HEK293 (cell line): Measurements from ENCODE around the gene VEZT.
"Not testable (repeated sequence)": the region's sequence is repeated elsewhere in the genome, so short reads cannot be mapped to it uniquely, and the experiment has no call there.

ENCODE experiments used
- CTCF ChIA-PET: fragments of 350-600 bp; formaldehyde crosslinking; extraction: SDS; loops from one replicate; lab custom pipeline; 2021; ENCODE audit warnings: antibody characterized with exemption; lab: Yijun Ruan, JAX
- POLR2A ChIA-PET: fragments of 300-600 bp; formaldehyde crosslinking; extraction: SDS; loops from one replicate; lab custom pipeline; 2020; ENCODE audit warnings: antibody characterized with exemption, inconsistent platforms; lab: Yijun Ruan, JAX
- H3K27ac ChIP-seq: fragments of 200-500 bp; sonication (Bioruptor generic); 2 replicates; pipeline ENCODE4 v1.5.1; 2014; ENCODE audit warnings: low read depth, low read length, control low read depth, inconsistent platforms; ENCODE audit errors: extremely low read depth
- H3K36me3 ChIP-seq, 2 experiments: fragments of 200-500 bp in 1 of 2; sonication (Bioruptor generic) in 1 of 2; 1 replicate in 1 of 2; 2 replicates in 1 of 2; pipeline ENCODE4 v1.5.1; 2014 to 2017; ENCODE audit warnings: inconsistent platforms in 2 of 2, low read length in 2 of 2; ENCODE audit not compliant: control insufficient read depth in 2 of 2, insufficient read depth in 1 of 2
- H3K4me1 ChIP-seq: fragments of 200-500 bp; sonication (Bioruptor generic); 2 replicates; pipeline ENCODE4 v1.5.1; 2014; ENCODE audit warnings: mild to moderate bottlenecking, low read length, inconsistent platforms; ENCODE audit not compliant: control insufficient read depth, insufficient read depth
- H3K4me3 ChIP-seq: 2 replicates; pipeline ENCODE4 v1.5.1; 2011; ENCODE audit warnings: low read depth, mild to moderate bottlenecking, control low read depth, low read length, moderate library complexity
- H3K9me3 ChIP-seq: fragments of 200-500 bp; sonication (Bioruptor generic); 2 replicates; pipeline ENCODE4 v1.5.1; 2014; ENCODE audit warnings: low read depth, low read length, inconsistent platforms; ENCODE audit not compliant: control insufficient read depth, insufficient read depth
- BCL6B ChIP-seq: fragments of 450-650 bp; formaldehyde crosslinking; IDR thresholded peaks from 2 replicates; pipeline ENCODE4 v1.5.1; 2017; ENCODE audit warnings: missing biosample characterization, missing genetic modification characterization
- GFI1B ChIP-seq: fragments of 450-650 bp; formaldehyde crosslinking; IDR thresholded peaks from 2 replicates; pipeline ENCODE4 v1.5.1; 2016; ENCODE audit warnings: missing biosample characterization, missing genetic modification characterization
- HOXD13 ChIP-seq: sonication (generic); formaldehyde crosslinking; IDR thresholded peaks from 2 replicates; pipeline ENCODE4 v1.8.0; 2022; ENCODE audit warnings: missing genetic modification reagents, borderline replicate concordance
- KLF1 ChIP-seq: fragments of 450-650 bp; formaldehyde crosslinking; IDR thresholded peaks from 2 replicates; pipeline ENCODE4 v1.5.1; 2016; ENCODE audit warnings: missing biosample characterization, missing genetic modification characterization
- PRDM10 ChIP-seq: fragments of 450-650 bp; formaldehyde crosslinking; IDR thresholded peaks from 2 replicates; pipeline ENCODE4 v1.5.1; 2016; ENCODE audit warnings: missing biosample characterization, missing genetic modification characterization
- SCRT1 ChIP-seq: fragments of 450-650 bp; formaldehyde crosslinking; IDR thresholded peaks from 2 replicates; pipeline ENCODE4 v1.5.1; 2016; ENCODE audit warnings: missing biosample characterization, missing genetic modification characterization, borderline replicate concordance
- SCRT2 ChIP-seq: fragments of 450-650 bp; formaldehyde crosslinking; IDR thresholded peaks from 2 replicates; pipeline ENCODE4 v1.5.1; 2016; ENCODE audit warnings: missing biosample characterization, missing genetic modification characterization
- SP2 ChIP-seq: fragments of 450-650 bp; formaldehyde crosslinking; IDR thresholded peaks from 2 replicates; pipeline ENCODE4 v1.5.1; 2016; ENCODE audit warnings: missing biosample characterization, missing genetic modification characterization
- SP3 ChIP-seq: fragments of 450-650 bp; formaldehyde crosslinking; IDR thresholded peaks from 2 replicates; pipeline ENCODE4 v1.5.1; 2016; ENCODE audit warnings: missing biosample characterization, missing genetic modification characterization
- ZBTB44 ChIP-seq: fragments of 450-650 bp; IDR thresholded peaks from 2 replicates; pipeline ENCODE4 v1.5.1; 2018; ENCODE audit warnings: missing biosample characterization, mild to moderate bottlenecking, missing genetic modification characterization
- ZBTB49 ChIP-seq: fragments of 450-650 bp; formaldehyde crosslinking; IDR thresholded peaks from 2 replicates; pipeline ENCODE4 v1.5.1; 2016; ENCODE audit warnings: missing biosample characterization, missing genetic modification characterization, low read depth
- ZNF114 ChIP-seq: fragments of 450-650 bp; formaldehyde crosslinking; IDR thresholded peaks from 2 replicates; pipeline ENCODE4 v1.5.0; 2017; ENCODE audit warnings: missing biosample characterization, missing genetic modification characterization
- ZNF174 ChIP-seq: fragments of 450-650 bp; formaldehyde crosslinking; IDR thresholded peaks from 2 replicates; pipeline ENCODE4 v1.5.0; 2017; ENCODE audit warnings: missing biosample characterization, mild to moderate bottlenecking, missing genetic modification characterization
- ZNF211 ChIP-seq: fragments of 450-650 bp; formaldehyde crosslinking; IDR thresholded peaks from 2 replicates; pipeline ENCODE4 v1.5.1; 2016; ENCODE audit warnings: low read depth, missing biosample characterization, missing genetic modification characterization
- ZNF292 ChIP-seq: fragments of 450-650 bp; formaldehyde crosslinking; IDR thresholded peaks from 2 replicates; pipeline ENCODE4 v1.5.1; 2016; ENCODE audit warnings: low read depth, missing biosample characterization, missing genetic modification characterization, borderline replicate concordance
- ZNF558 ChIP-seq: fragments of 450-650 bp; formaldehyde crosslinking; IDR thresholded peaks from 2 replicates; pipeline ENCODE4 v1.5.1; 2016; ENCODE audit warnings: missing biosample characterization, missing genetic modification characterization
- ZNF580 ChIP-seq: fragments of 450-650 bp; formaldehyde crosslinking; IDR thresholded peaks from 2 replicates; pipeline ENCODE4 v1.5.1; 2016; ENCODE audit warnings: missing biosample characterization, missing genetic modification characterization
- ZNF621 ChIP-seq: fragments of 450-650 bp; formaldehyde crosslinking; IDR thresholded peaks from 2 replicates; pipeline ENCODE4 v1.5.1; 2017; ENCODE audit warnings: missing biosample characterization, missing genetic modification characterization
- ZNF664 ChIP-seq: fragments of 450-650 bp; formaldehyde crosslinking; IDR thresholded peaks from 2 replicates; pipeline ENCODE4 v1.5.1; 2016; ENCODE audit warnings: missing biosample characterization, missing genetic modification characterization
- ZNF785 ChIP-seq: fragments of 450-650 bp; formaldehyde crosslinking; IDR thresholded peaks from 2 replicates; pipeline ENCODE4 v1.5.1; 2016; ENCODE audit warnings: missing biosample characterization, missing genetic modification characterization
- ZNF837 ChIP-seq: fragments of 450-650 bp; formaldehyde crosslinking; IDR thresholded peaks from 2 replicates; pipeline ENCODE4 v1.5.1; 2016; ENCODE audit warnings: missing biosample characterization, missing genetic modification characterization

Gene VEZT

GRCh38 chr12:95323212-95323611 is 105.6 kb downstream of the VEZT start:
- Histone ChIP-seq H3K4me3 (no peak overlapping the region), H3K9me3 (no peaks in the 10 kb centered on the region), H3K4me1 (no peaks in the 10 kb centered on the region; the same call in 1 of the 2 replicates), H3K36me3 (no peaks in the 10 kb centered on the region), H3K27ac (no peak overlapping the region)
- no peak for TF ChIP-seq ZNF837 (tag by site-specific recombination)
- TF ChIP-seq SP2 (tag by site-specific recombination), result no peak
- TF ChIP-seq PRDM10, result peak; percentile 85
- no peak for TF ChIP-seq ZNF174 (tag by site-specific recombination)
- CTCF ChIA-PET, result interaction anchor here (0.7 to 1.0 kb wide), 2 partner anchors 179 to 211 kb away, joined by 3 to 5 read pairs; no protein-coding TSS in a partner anchor
- POLR2A ChIA-PET, result no interaction called here

- H3K9me3 ChIP-seq, POLR2A ChIA-PET, H3K36me3 ChIP-seq, H3K27ac ChIP-seq, H3K4me3 ChIP-seq, H3K4me1 ChIP-seq: not testable (repeated sequence)
- CTCF ChIA-PET, result interaction anchor here (1.0 kb wide), 1 partner anchor 210 kb away, joined by 5 read pairs; no protein-coding TSS in a partner anchor
Observed at GRCh38 chr12:95324246-95324645, 106.6 kb downstream of the VEZT start.

- H3K36me3 ChIP-seq, result no peaks in the 10 kb centered on the region
- no peaks in the 10 kb centered on the region; the same call in 1 of the 2 replicates for H3K4me1 ChIP-seq
- no peak overlapping the region for H3K27ac ChIP-seq
- no peak overlapping the region for H3K4me3 ChIP-seq
- no peaks in the 10 kb centered on the region for H3K9me3 ChIP-seq
- ChIA-PET POLR2A (no interaction called here), CTCF (interaction anchor here (1.0 to 1.1 kb wide), 2 partner anchors 9 to 124 kb away, joined by 3 read pairs; no protein-coding TSS in a partner anchor)
- TF ChIP-seq ZNF785 (tag by site-specific recombination) (no peak), ZNF580 (peak; percentile 63; the same call in 1 of the 2 replicates), GFI1B (tag by site-specific recombination) (0 out of 2 replicates have a peak, but pooled peaks have one; percentile 29), BCL6B (tag by site-specific recombination) (no peak), ZNF292 (tag by site-specific recombination) (0 out of 2 replicates have a peak, but pooled peaks have one; percentile 49), ZNF664 (tag by site-specific recombination) (peak; percentile 59; the same call in 1 of the 2 replicates), ZNF211 (tag by site-specific recombination) (no peak), ZBTB44 (no peak), ZNF114 (tag by site-specific recombination) (no peak), SCRT2 (tag by site-specific recombination) (no peak), HOXD13 (no peak), ZNF558 (tag by site-specific recombination) (peak; percentile 66; the same call in 1 of the 2 replicates), KLF1 (tag by site-specific recombination) (no peak), ZNF621 (tag by site-specific recombination) (no peak), SP3 (tag by site-specific recombination) (no peak), SCRT1 (no peak), ZBTB49 (tag by site-specific recombination) (no peak)
Observed at GRCh38 chr12:95325501-95325900, 107.9 kb downstream of the VEZT start.
